Activated CD8-positive, alpha-beta T cell treated with anti-CD3 and anti-CD28 coated beads, Interleukin-2, amount 10 ng/mL, durations not matched to agents 7 days and 5 days (primary cell): ENCODE results near the gene ADK. TPM values are rescaled to one million over a fixed set of nuclear protein-coding genes. Genes with fewer than 3 reads are reported as not detected.
"Not testable (repeated sequence)": the region's sequence is repeated elsewhere in the genome, so short reads cannot be mapped to it uniquely, and the experiment has no call there.

Experiments used
- ATAC-seq: fragments of 150-1000 bp; cut with Tn5 transposase; one replicate; pipeline ENCODE4 v1.10.0; 2021; ENCODE audit warnings: moderate library complexity
- CTCF ChIA-PET: fragments of 350-600 bp; sonication (Branson Sonifier 250); formaldehyde crosslinking; loops from one replicate; lab custom pipeline; 2021; ENCODE audit warnings: antibody characterized with exemption; lab: Charles Lee
- POLR2A ChIA-PET: fragments of 350-600 bp; sonication (Branson Sonifier 250); formaldehyde crosslinking; loops from one replicate; lab custom pipeline; 2021; ENCODE audit warnings: antibody characterized with exemption; lab: Charles Lee
- DNase-seq: peaks from one replicate; pipeline ENCODE4 v3.0.0-alpha.2; 2020
- H3K27ac Mint-ChIP-seq: one replicate; pipeline ENCODE4 v1.8.0; 2021; ENCODE audit warnings: mild to moderate bottlenecking, mixed read lengths
- H3K27me3 Mint-ChIP-seq: one replicate; pipeline ENCODE4 v1.8.0; 2021; ENCODE audit warnings: low read depth, mixed read lengths
- H3K36me3 Mint-ChIP-seq: one replicate; pipeline ENCODE4 v1.8.0; 2021; ENCODE audit warnings: low read depth, mixed read lengths
- H3K4me1 Mint-ChIP-seq: one replicate; pipeline ENCODE4 v1.8.0; 2021; ENCODE audit warnings: low read depth, mixed read lengths
- H3K4me3 Mint-ChIP-seq: one replicate; pipeline ENCODE4 v1.8.0; 2021; ENCODE audit warnings: mild to moderate bottlenecking, mixed read lengths
- H3K9me3 Mint-ChIP-seq: one replicate; pipeline ENCODE4 v1.8.0; 2022; ENCODE audit warnings: mixed read lengths; ENCODE audit not compliant: insufficient read depth
- total RNA-seq, 2 experiments: library from RNA; stranded (reverse); gene quantifications; one replicate each; pipeline ENCODE4 v1.2.3, GENCODE V29; 2021

ADK gene
- total RNA-seq, 2 experiments from 2014 or later: 40.2 to 42.1 TPM

- POLR2A ChIA-PET: no interaction called here
Observed at GRCh38 chr10:74502963-74503608, 352.1 kb downstream of the ADK start.

GRCh38 chr10:74507951-74508350 lies 356.9 kb downstream of the ADK start:
- Mint-ChIP-seq H3K36me3 (peaks cover 48% of the 10 kb centered on the region), H3K4me1 (peaks cover 8% of the 10 kb centered on the region), H3K27me3 (no peaks in the 10 kb centered on the region), H3K4me3 (no peak overlapping the region), H3K27ac (no peak overlapping the region), H3K9me3 (peaks cover 23% of the 10 kb centered on the region)
- ATAC-seq (no peak), DNase-seq (no peak)
- ChIA-PET CTCF (no interaction called here), POLR2A (no interaction called here)

More at GRCh38 chr10:74502963-74503608, 352.1 kb downstream of the ADK start:
- CTCF ChIA-PET: interaction anchor here (1.0 kb wide), 1 partner anchor 289 kb away, joined by 3 read pairs; no protein-coding TSS in a partner anchor
- ATAC-seq (peak; percentile 42), DNase-seq (no peak)
- H3K36me3 Mint-ChIP-seq: peaks cover 34% of the 10 kb centered on the region
- H3K9me3 Mint-ChIP-seq: peaks cover 6% of the 10 kb centered on the region
- no peak overlapping the region for H3K4me3 Mint-ChIP-seq
- peak overlapping the region; percentile 1 for H3K27ac Mint-ChIP-seq
- H3K4me1 Mint-ChIP-seq: peaks cover 10% of the 10 kb centered on the region
- H3K27me3 Mint-ChIP-seq: no peaks in the 10 kb centered on the region

GRCh38 chr10:74510594-74510993 lies 359.6 kb downstream of the ADK start:
- no peak for DNase-seq
- Mint-ChIP-seq H3K36me3 (peaks cover 55% of the 10 kb centered on the region), H3K9me3 (peaks cover 46% of the 10 kb centered on the region), H3K4me1 (no peaks in the 10 kb centered on the region), H3K4me3 (no peak overlapping the region), H3K27ac (no peak overlapping the region), H3K27me3 (no peaks in the 10 kb centered on the region)
- no peak for ATAC-seq
- ChIA-PET POLR2A (no interaction called here), CTCF (no interaction called here)

GRCh38 chr10:74511051-74511450 lies 360.0 kb downstream of the ADK start:
- no peak overlapping the region for H3K4me3 Mint-ChIP-seq
- peaks cover 56% of the 10 kb centered on the region for H3K36me3 Mint-ChIP-seq
- ChIA-PET POLR2A (no interaction called here), CTCF (no interaction called here)
- H3K9me3 Mint-ChIP-seq: peaks cover 42% of the 10 kb centered on the region
- DNase-seq: no peak
- no peaks in the 10 kb centered on the region for H3K27me3 Mint-ChIP-seq
- H3K4me1 Mint-ChIP-seq: no peaks in the 10 kb centered on the region
- H3K27ac Mint-ChIP-seq: no peak overlapping the region
- ATAC-seq: no peak

GRCh38 chr10:74514322-74514721 lies 363.3 kb downstream of the ADK start:
- ATAC-seq (no peak), DNase-seq (no peak)
- POLR2A ChIA-PET: no interaction called here
- no peak overlapping the region for H3K4me3 Mint-ChIP-seq
- peaks cover 40% of the 10 kb centered on the region for H3K9me3 Mint-ChIP-seq
- no peaks in the 10 kb centered on the region for H3K27me3 Mint-ChIP-seq
- no peak overlapping the region for H3K27ac Mint-ChIP-seq
- CTCF ChIA-PET: interaction anchor here (1.1 kb wide), 1 partner anchor 47 kb away, joined by 4 read pairs; no protein-coding TSS in a partner anchor
- no peaks in the 10 kb centered on the region for H3K4me1 Mint-ChIP-seq
- H3K36me3 Mint-ChIP-seq: peaks cover 51% of the 10 kb centered on the region

GRCh38 chr10:74518061-74518460 lies 367.0 kb downstream of the ADK start:
- ChIA-PET POLR2A (no interaction called here), CTCF (no interaction called here)
- DNase-seq (no peak), ATAC-seq (no peak)
- Mint-ChIP-seq H3K4me3 (no peak overlapping the region), H3K9me3 (peaks cover 22% of the 10 kb centered on the region), H3K27ac (no peak overlapping the region), H3K36me3 (peaks cover 28% of the 10 kb centered on the region), H3K27me3 (no peaks in the 10 kb centered on the region), H3K4me1 (no peaks in the 10 kb centered on the region)

GRCh38 chr10:74521526-74521925 lies 370.5 kb downstream of the ADK start:
- POLR2A ChIA-PET: no interaction called here
- DNase-seq: no peak
- Mint-ChIP-seq H3K27me3 (no peaks in the 10 kb centered on the region), H3K27ac (no peak overlapping the region), H3K9me3 (no peaks in the 10 kb centered on the region), H3K4me1 (no peaks in the 10 kb centered on the region), H3K4me3 (no peak overlapping the region), H3K36me3 (peaks cover 6% of the 10 kb centered on the region)
- no peak for ATAC-seq
- CTCF ChIA-PET: no interaction called here

- no peak overlapping the region for H3K4me3 Mint-ChIP-seq
- H3K27ac Mint-ChIP-seq: no peak overlapping the region
- H3K27me3 Mint-ChIP-seq: no peaks in the 10 kb centered on the region
- CTCF ChIA-PET: no interaction called here
- H3K4me1 Mint-ChIP-seq: no peaks in the 10 kb centered on the region
- no peak for DNase-seq
- no peak for ATAC-seq
- H3K9me3 Mint-ChIP-seq: no peaks in the 10 kb centered on the region
- POLR2A ChIA-PET: no interaction called here
- H3K36me3 Mint-ChIP-seq: peaks cover 13% of the 10 kb centered on the region
Observed at GRCh38 chr10:74523199-74523598, 372.2 kb downstream of the ADK start.

GRCh38 chr10:74525885-74526284 lies 374.9 kb downstream of the ADK start:
- Mint-ChIP-seq H3K36me3 (peaks cover 16% of the 10 kb centered on the region), H3K4me3 (no peak overlapping the region), H3K9me3 (no peaks in the 10 kb centered on the region), H3K4me1 (peaks cover 6% of the 10 kb centered on the region), H3K27ac (no peak overlapping the region), H3K27me3 (no peaks in the 10 kb centered on the region)
- DNase-seq: no peak
- ChIA-PET CTCF (no interaction called here), POLR2A (no interaction called here)
- no peak for ATAC-seq

GRCh38 chr10:74527611-74528010 lies 376.6 kb downstream of the ADK start:
- H3K27me3 Mint-ChIP-seq, H3K27ac Mint-ChIP-seq, CTCF ChIA-PET, ATAC-seq, DNase-seq, H3K4me3 Mint-ChIP-seq, H3K4me1 Mint-ChIP-seq, POLR2A ChIA-PET, H3K9me3 Mint-ChIP-seq: not testable (repeated sequence)
- peaks cover 20% of the 10 kb centered on the region for H3K36me3 Mint-ChIP-seq

- H3K36me3 Mint-ChIP-seq: peaks cover 20% of the 10 kb centered on the region
- POLR2A ChIA-PET: no interaction called here
- no peaks in the 10 kb centered on the region for H3K9me3 Mint-ChIP-seq
- no peak for DNase-seq
- H3K4me3 Mint-ChIP-seq: no peak overlapping the region
- CTCF ChIA-PET: no interaction called here
- H3K27ac Mint-ChIP-seq: no peak overlapping the region
- no peak for ATAC-seq
- no peaks in the 10 kb centered on the region for H3K27me3 Mint-ChIP-seq
- H3K4me1 Mint-ChIP-seq: peaks cover 6% of the 10 kb centered on the region
Observed at GRCh38 chr10:74529205-74529604, 378.2 kb downstream of the ADK start.

- Mint-ChIP-seq H3K4me3 (no peak overlapping the region), H3K9me3 (no peaks in the 10 kb centered on the region), H3K4me1 (peaks cover 6% of the 10 kb centered on the region), H3K27ac (no peak overlapping the region), H3K27me3 (no peaks in the 10 kb centered on the region), H3K36me3 (peaks cover 20% of the 10 kb centered on the region)
- DNase-seq (no peak), ATAC-seq (no peak)
- ChIA-PET POLR2A (no interaction called here), CTCF (no interaction called here)
Observed at GRCh38 chr10:74530981-74531380, 380.0 kb downstream of the ADK start.

- ChIA-PET CTCF (no interaction called here), POLR2A (no interaction called here)
- DNase-seq: no peak
- Mint-ChIP-seq H3K36me3 (peaks cover 6% of the 10 kb centered on the region), H3K9me3 (no peaks in the 10 kb centered on the region), H3K4me1 (peaks cover 16% of the 10 kb centered on the region), H3K4me3 (no peak overlapping the region), H3K27ac (no peak overlapping the region), H3K27me3 (no peaks in the 10 kb centered on the region)
- ATAC-seq: no peak
Observed at GRCh38 chr10:74539317-74539716, 388.3 kb downstream of the ADK start.
